BLaER1 (cell line): ENCODE measurements around the gene HSPA12A.
A peak's percentile ranks its signal among the peaks of the same experiment; 100 is the strongest.

Experiments
- H3K27ac ChIP-seq: shearing (Covaris generic); formaldehyde crosslinking; 2 replicates; pipeline ENCODE4 v1.8.1; 2022
- H3K27me3 ChIP-seq: shearing (Covaris generic); formaldehyde crosslinking; 2 replicates; pipeline ENCODE4 v1.8.1; 2022
- H3K36me3 ChIP-seq: shearing (Covaris generic); formaldehyde crosslinking; 2 replicates; pipeline ENCODE4 v1.8.1; 2022
- H3K4me1 ChIP-seq: shearing (Covaris generic); formaldehyde crosslinking; 2 replicates; pipeline ENCODE4 v1.8.1; 2022
- H3K4me2 ChIP-seq: shearing (Covaris generic); formaldehyde crosslinking; 2 replicates; pipeline ENCODE4 v1.8.1; 2022
- H3K4me3 ChIP-seq: shearing (Covaris generic); formaldehyde crosslinking; 2 replicates; pipeline ENCODE4 v1.8.1; 2022
- H3K9ac ChIP-seq: shearing (Covaris generic); formaldehyde crosslinking; 2 replicates; pipeline ENCODE4 v1.8.1; 2022
- H3K9me3 ChIP-seq: shearing (Covaris generic); formaldehyde crosslinking; 2 replicates; pipeline ENCODE4 v1.8.1; 2022
- H4K20me1 ChIP-seq: shearing (Covaris generic); formaldehyde crosslinking; 2 replicates; pipeline ENCODE4 v1.8.1; 2022
- Cebpa-rat ChIP-seq: shearing (Covaris generic); IDR thresholded peaks from 2 replicates; pipeline ENCODE4 v1.8.1; 2022

Gene HSPA12A

DNA sequence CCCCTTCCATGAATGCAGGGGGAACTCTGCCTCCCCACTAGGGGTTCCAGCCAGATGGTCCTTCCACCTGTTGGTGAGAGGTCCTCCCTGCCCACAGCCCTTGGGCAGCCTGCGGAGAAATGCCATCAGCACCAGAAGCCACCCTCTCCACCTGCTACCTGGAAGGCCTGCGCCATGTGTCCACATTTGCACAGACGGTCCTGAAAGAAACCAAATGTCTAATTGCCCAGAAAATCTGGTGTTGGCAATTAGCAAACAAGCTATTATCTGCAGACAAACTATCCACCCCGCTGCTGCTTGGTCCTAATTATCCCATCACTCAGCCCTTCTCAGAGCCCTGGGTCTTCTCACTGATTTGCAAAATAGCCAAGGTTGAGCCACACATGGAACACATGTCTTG, 32.3 kb downstream of the HSPA12A start:
- Histone ChIP-seq H3K36me3 (no peaks in the 10 kb centered on the region), H3K4me1 (peaks cover 17% of the 10 kb centered on the region), H3K9me3 (no peaks in the 10 kb centered on the region), H3K4me3 (no peak overlapping the region), H3K9ac (no peak overlapping the region), H3K4me2 (peak overlapping the region; percentile 2; the same call in 1 of the 2 replicates), H3K27me3 (no peaks in the 10 kb centered on the region), H4K20me1 (no peaks in the 10 kb centered on the region), H3K27ac (no peak overlapping the region)
- TF ChIP-seq Cebpa-rat = no peak

DNA sequence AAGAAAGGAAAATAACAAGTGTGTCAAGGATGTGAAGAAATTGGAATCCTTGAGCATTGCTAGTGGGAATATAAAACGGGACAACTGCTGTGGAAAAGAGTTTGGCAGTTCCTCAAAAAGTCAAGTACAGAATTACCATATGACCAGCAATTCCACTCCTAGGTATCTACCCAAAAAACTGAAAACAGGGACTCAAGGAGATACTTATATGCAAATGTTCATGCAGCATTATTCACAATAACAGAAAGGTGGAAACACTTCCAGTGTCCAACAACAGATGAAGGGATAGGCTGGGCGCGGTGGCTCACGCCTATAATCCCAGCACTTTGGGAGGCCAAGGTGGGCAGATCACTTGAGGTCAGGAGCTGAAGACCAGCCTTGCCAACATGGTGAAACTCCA, 33.5 kb downstream of the HSPA12A start:
- no peak for TF ChIP-seq Cebpa-rat
- no peak overlapping the region for H3K9ac ChIP-seq
- H3K4me3 ChIP-seq = no peak overlapping the region
- H3K27ac ChIP-seq = no peak overlapping the region
- H3K4me1 ChIP-seq = peaks cover 17% of the 10 kb centered on the region
- H3K27me3 ChIP-seq = no peaks in the 10 kb centered on the region
- no peak overlapping the region for H3K4me2 ChIP-seq
- H4K20me1 ChIP-seq = no peaks in the 10 kb centered on the region
- H3K36me3 ChIP-seq = no peaks in the 10 kb centered on the region
- H3K9me3 ChIP-seq = no peaks in the 10 kb centered on the region

DNA sequence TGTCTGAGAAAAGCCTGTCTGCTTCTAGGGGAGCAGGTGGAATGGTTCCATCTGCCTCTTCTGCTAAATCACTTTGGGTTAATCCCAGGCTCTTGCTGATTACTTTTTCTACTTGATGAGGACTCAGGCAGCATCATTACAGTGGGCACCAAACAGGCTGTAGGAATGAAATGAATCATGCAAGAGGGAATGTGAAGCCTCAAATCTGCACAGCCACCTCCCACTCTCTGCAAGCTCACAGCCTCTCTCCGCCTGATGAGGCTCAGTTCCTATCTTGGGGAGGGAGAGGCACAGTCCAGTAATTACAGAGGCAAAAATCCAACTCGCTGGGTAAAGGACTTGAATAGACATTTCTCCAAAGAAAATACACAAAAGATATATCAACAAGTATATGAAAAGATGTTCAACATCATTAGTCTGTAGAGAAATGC, 34.0 kb downstream of the HSPA12A start:
- H3K4me1 ChIP-seq = peaks cover 17% of the 10 kb centered on the region
- no peak overlapping the region for H3K9ac ChIP-seq
- H3K4me2 ChIP-seq = no peak overlapping the region
- no peaks in the 10 kb centered on the region for H3K27me3 ChIP-seq
- no peak overlapping the region for H3K27ac ChIP-seq
- no peak for TF ChIP-seq Cebpa-rat
- H3K4me3 ChIP-seq = no peak overlapping the region
- no peaks in the 10 kb centered on the region for H3K9me3 ChIP-seq
- no peaks in the 10 kb centered on the region for H4K20me1 ChIP-seq
- no peaks in the 10 kb centered on the region for H3K36me3 ChIP-seq

DNA sequence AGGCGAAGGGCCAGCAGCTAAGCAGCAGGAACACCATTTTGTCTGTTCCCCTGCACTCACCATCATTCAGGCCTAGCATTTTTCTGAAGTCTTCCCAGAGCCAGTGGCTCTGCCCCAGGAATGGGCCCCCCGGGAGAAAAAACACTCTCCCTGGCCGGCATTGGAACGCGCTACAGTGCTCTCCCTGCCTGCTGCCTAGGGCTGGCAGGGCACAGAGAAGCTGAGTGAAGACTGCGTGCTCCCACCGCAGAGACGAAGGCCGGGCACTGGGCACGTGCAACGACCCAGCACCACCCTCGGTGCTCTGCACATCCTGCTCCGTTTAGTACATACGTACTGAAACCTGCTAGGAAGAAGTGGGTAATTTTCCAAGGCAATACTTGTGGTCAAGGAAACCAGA, 34.4 kb downstream of the HSPA12A start:
- Histone ChIP-seq H4K20me1 (no peaks in the 10 kb centered on the region), H3K36me3 (no peaks in the 10 kb centered on the region), H3K4me1 (peaks cover 17% of the 10 kb centered on the region), H3K9me3 (no peaks in the 10 kb centered on the region), H3K27ac (no peak overlapping the region), H3K4me2 (no peak overlapping the region), H3K9ac (no peak overlapping the region), H3K27me3 (no peaks in the 10 kb centered on the region), H3K4me3 (no peak overlapping the region)
- TF ChIP-seq Cebpa-rat = no peak

DNA sequence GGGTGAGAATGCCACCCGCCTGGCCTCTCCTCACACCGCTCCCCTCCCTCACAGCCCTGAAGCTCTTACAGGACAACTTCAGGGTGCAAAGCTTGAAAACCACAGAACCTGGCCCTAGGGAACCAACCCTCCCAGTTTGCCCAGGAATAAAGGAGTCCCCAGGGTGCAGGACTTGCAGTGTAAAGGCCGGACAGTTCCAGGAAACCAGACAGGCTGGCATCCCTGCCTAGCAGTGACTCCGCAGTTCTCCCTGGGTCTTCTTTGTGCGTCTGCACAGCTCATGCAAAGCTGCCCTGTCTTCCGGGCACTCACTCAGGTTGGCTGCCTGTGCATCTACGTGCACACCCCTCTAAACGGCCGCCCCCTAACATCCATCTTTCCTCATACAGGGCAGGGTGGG, 36.1 kb downstream of the HSPA12A start:
- H3K4me2 ChIP-seq = no peak overlapping the region
- no peak overlapping the region for H3K27ac ChIP-seq
- H3K4me1 ChIP-seq = peaks cover 14% of the 10 kb centered on the region
- no peaks in the 10 kb centered on the region for H4K20me1 ChIP-seq
- H3K4me3 ChIP-seq = no peak overlapping the region
- no peak for TF ChIP-seq Cebpa-rat
- H3K9me3 ChIP-seq = no peaks in the 10 kb centered on the region
- H3K36me3 ChIP-seq = no peaks in the 10 kb centered on the region
- H3K9ac ChIP-seq = no peak overlapping the region
- no peaks in the 10 kb centered on the region for H3K27me3 ChIP-seq

DNA sequence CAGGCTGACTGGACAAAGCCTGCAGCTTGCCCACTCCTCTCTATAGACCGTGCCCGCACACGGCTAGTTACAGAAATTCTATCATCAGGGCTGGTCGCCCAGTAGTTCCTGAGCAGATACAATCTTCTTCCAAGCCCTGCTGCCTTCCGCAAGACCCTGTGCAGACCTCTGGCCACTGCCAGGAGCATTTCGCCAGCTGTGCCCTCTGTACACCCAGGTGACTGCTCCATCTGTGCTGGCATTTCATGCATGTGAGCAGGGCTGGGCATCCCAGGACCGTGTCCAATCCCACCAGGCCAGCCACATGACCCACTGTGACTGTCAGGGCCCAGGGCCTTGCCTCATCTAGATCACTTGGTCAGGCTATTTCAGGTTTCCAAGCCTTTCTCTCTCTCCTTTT, 36.9 kb downstream of the HSPA12A start:
- Histone ChIP-seq H3K4me1 (peaks cover 7% of the 10 kb centered on the region), H3K27ac (no peak overlapping the region), H3K9me3 (no peaks in the 10 kb centered on the region), H3K4me2 (no peak overlapping the region), H3K9ac (no peak overlapping the region), H3K36me3 (no peaks in the 10 kb centered on the region), H3K4me3 (no peak overlapping the region), H4K20me1 (no peaks in the 10 kb centered on the region), H3K27me3 (no peaks in the 10 kb centered on the region)
- no peak for TF ChIP-seq Cebpa-rat

DNA sequence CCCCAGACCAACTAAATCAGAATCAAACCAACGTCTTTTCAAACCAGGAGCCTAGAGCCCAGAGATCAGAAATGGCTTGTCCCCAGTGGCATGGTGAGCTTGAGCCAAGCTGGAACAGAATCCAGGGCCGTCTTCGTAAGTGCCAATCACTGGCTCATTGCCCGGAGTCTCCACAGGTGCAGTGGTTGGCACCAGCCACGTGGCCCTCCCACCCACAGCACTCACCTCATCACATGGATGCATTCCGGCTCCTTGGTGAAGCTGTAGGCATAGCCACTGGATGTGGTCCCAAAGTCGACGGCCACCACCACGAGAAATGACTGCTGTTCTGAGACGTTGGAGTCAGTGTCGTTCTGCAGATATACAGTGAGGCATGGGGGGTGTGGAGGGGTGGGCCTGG, 37.4 kb downstream of the HSPA12A start:
- Histone ChIP-seq H3K27me3 (no peaks in the 10 kb centered on the region), H3K9ac (no peak overlapping the region), H3K4me2 (no peak overlapping the region), H3K36me3 (no peaks in the 10 kb centered on the region), H3K9me3 (no peaks in the 10 kb centered on the region), H3K4me1 (peaks cover under 1% of the 10 kb centered on the region), H3K27ac (no peak overlapping the region), H4K20me1 (no peaks in the 10 kb centered on the region), H3K4me3 (no peak overlapping the region)
- TF ChIP-seq Cebpa-rat = no peak

DNA sequence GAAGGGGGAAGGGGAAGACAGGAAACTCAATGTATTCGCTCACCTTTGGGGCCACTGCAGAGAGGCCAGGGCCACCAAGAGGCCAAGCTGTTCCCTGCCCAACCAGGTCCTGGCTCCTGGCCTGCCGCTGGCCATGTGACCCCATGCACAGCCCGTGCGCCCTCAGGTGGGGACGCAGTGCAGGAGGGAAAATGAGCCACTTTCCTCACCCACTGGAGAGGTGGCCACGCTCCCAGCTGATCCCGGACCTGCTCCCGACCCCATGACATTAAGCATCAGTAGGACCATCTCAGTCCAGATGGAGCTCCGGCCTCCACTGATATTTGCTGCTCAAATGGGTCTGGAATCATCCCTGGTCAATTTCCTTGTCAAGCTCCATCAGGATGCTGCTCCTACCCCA, 40.2 kb downstream of the HSPA12A start:
- H3K4me1 ChIP-seq = no peaks in the 10 kb centered on the region
- no peak overlapping the region for H3K4me3 ChIP-seq
- H3K4me2 ChIP-seq = no peak overlapping the region
- H3K9ac ChIP-seq = no peak overlapping the region
- no peaks in the 10 kb centered on the region for H4K20me1 ChIP-seq
- no peak for TF ChIP-seq Cebpa-rat
- no peaks in the 10 kb centered on the region for H3K27me3 ChIP-seq
- H3K36me3 ChIP-seq = no peaks in the 10 kb centered on the region
- no peaks in the 10 kb centered on the region for H3K9me3 ChIP-seq
- H3K27ac ChIP-seq = no peak overlapping the region

DNA sequence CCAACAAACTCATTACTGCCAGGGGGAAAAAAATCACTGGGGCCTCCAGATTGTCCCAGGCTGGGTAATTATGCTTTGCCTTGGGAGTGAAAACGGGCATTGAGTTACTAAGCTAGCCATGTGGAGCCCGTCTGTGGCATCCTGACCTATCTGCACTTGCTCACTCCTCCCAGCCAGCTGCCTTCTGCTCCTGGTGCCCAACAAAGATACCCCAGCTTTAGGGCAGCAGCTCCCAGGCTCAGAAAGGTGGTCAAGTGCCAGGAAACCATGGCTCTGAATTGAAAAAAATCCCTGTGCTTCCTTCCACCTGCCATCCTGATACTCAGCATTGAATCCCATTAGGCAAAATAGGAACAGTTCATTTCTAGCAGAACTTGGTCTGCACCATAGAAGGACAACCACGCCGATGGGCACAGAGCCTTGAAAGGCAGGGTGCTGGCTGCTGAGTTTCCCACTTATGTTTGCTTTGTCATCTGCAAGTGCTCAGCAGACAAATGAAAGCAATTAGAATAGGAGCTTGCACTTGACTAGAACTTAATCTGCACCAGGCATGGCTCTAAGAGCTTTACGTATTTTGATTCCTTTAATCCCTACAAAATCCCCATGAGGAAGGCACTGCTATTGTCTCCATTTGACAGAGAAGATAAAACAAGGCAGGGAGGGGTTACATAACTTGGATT, 42.8 kb downstream of the HSPA12A start:
- Histone ChIP-seq H3K4me3 (no peak overlapping the region), H3K4me1 (no peaks in the 10 kb centered on the region), H3K9me3 (peaks cover 7% of the 10 kb centered on the region; the same call in 1 of the 2 replicates), H3K9ac (no peak overlapping the region), H4K20me1 (no peaks in the 10 kb centered on the region), H3K4me2 (no peak overlapping the region), H3K27me3 (no peaks in the 10 kb centered on the region), H3K27ac (no peak overlapping the region), H3K36me3 (no peaks in the 10 kb centered on the region)
- TF ChIP-seq Cebpa-rat = no peak

DNA sequence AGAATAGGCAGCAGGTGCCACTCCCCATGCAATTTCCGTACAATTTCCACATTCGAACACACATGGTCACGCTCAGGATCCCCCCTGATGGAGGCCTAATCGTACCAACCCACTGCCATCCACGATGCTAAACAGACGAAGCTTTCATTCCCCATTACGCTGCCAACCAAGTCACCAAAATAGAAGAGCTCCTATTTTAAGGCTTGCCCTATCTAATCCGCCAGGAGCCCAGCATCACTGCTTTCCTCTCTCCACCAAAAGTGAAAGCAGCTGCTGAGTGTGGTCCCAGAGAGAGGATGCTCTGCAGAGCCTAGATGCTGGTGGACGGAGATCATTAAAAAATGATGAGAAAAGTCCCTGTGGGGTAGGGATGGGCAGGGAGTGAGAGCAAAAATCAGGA, 43.3 kb downstream of the HSPA12A start:
- no peak overlapping the region for H3K4me2 ChIP-seq
- H3K9me3 ChIP-seq = peaks cover 7% of the 10 kb centered on the region; the same call in 1 of the 2 replicates
- no peak for TF ChIP-seq Cebpa-rat
- H3K27ac ChIP-seq = no peak overlapping the region
- no peak overlapping the region for H3K9ac ChIP-seq
- no peaks in the 10 kb centered on the region for H4K20me1 ChIP-seq
- no peaks in the 10 kb centered on the region for H3K4me1 ChIP-seq
- no peaks in the 10 kb centered on the region for H3K27me3 ChIP-seq
- H3K4me3 ChIP-seq = no peak overlapping the region
- H3K36me3 ChIP-seq = no peaks in the 10 kb centered on the region

DNA sequence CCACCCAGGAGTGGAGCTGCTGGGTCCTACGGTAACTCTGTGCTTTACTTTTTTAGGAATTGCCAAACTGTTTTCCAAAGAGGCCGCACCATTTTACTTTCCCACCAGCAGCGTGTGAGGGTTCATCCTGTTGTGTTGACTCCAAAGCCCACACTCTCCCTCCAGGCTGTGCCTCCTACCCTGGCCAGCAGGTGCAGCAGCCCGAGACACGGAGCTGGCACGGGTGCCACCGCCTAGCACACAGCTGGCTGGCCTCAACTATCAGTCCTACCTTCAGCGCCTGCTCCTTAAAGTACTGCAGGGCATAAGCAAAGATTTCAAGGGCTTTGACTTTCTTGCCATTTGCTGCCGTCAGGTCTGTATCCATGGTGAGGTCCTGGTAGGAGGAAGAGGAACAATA, 44.0 kb downstream of the HSPA12A start:
- Histone ChIP-seq H3K36me3 (no peaks in the 10 kb centered on the region), H3K4me3 (no peak overlapping the region), H3K27me3 (no peaks in the 10 kb centered on the region), H3K9me3 (peaks cover 7% of the 10 kb centered on the region; the same call in 1 of the 2 replicates), H4K20me1 (no peaks in the 10 kb centered on the region), H3K4me2 (no peak overlapping the region), H3K27ac (no peak overlapping the region), H3K4me1 (no peaks in the 10 kb centered on the region), H3K9ac (no peak overlapping the region)
- no peak for TF ChIP-seq Cebpa-rat
